Thoracic aorta (tissue), 2 donors: ENCODE results near the gene CLHC1. TPM values are rescaled to one million over a fixed set of nuclear protein-coding genes. Genes with fewer than 3 reads are reported as not detected.
"Not testable (repeated sequence)": the region's sequence is repeated elsewhere in the genome, so short reads cannot be mapped to it uniquely, and the experiment has no call there.

ENCODE experiments used
- ATAC-seq: fragments of 150-250 bp; one replicate; pipeline ENCODE4 v1.8.0; 2017; ENCODE audit warnings: low read depth; ENCODE audit not compliant: insufficient number of reproducible peaks, low FRiP score
- DNase-seq: peaks from one replicate; pipeline ENCODE4 v3.0.0-alpha.2; 2020; ENCODE audit warnings: low spot score
- H3K27ac ChIP-seq, 2 donors: fragments of 200-600 bp; sonication (generic); 1 replicate in 1 of 2; 2 replicates in 1 of 2; pipeline ENCODE4 v1.5.1; 2016; ENCODE audit warnings: mild to moderate bottlenecking in 2 of 2, moderate library complexity in 2 of 2
- H3K27me3 ChIP-seq: fragments of 200-600 bp; sonication (generic); replicated peaks from 2 replicates; pipeline ENCODE4 v1.6.0; 2016; ENCODE audit warnings: mild to moderate bottlenecking; ENCODE audit not compliant: insufficient read depth
- H3K36me3 ChIP-seq: fragments of 200-600 bp; sonication (generic); one replicate; pipeline ENCODE4 v1.5.1; 2016
- H3K4me1 ChIP-seq, 2 donors: fragments of 200-600 bp; sonication (generic); 1 replicate in 1 of 2; 2 replicates in 1 of 2; pipeline versions ENCODE4 v1.5.1 to v1.6.0; 2016; ENCODE audit warnings: low read depth in 2 of 2, mild to moderate bottlenecking in 1 of 2; ENCODE audit not compliant: control insufficient read depth in 1 of 2
- H3K4me3 ChIP-seq: fragments of 200-600 bp; sonication (generic); 2 replicates; pipeline ENCODE4 v1.5.1; 2016; ENCODE audit warnings: mild to moderate bottlenecking
- H3K9me3 ChIP-seq: fragments of 200-600 bp; sonication (generic); 2 replicates; pipeline ENCODE4 v1.5.1; 2016
- CTCF ChIP-seq: fragments of 200-600 bp; sonication (generic); IDR thresholded peaks from one replicate; pipeline ENCODE4 v1.5.1; 2019; ENCODE audit warnings: antibody characterized with exemption
- total RNA-seq, 2 donors: library from RNA; depleted of rRNA; stranded (reverse); fragments of >200 nt; gene quantifications; one replicate each; pipeline versions ENCODE4 v1.1.0 to v1.2.3, GENCODE V29; 2016

Gene CLHC1
- total RNA-seq, 2 donors from 2014 or later, result 0.28 to 8.4 TPM

- Histone ChIP-seq H3K36me3 (peaks cover 4% of the 10 kb centered on the region), H3K4me1 (peaks cover 12 to 16% of the 10 kb centered on the region in 2 donors), H3K9me3 (no peaks in the 10 kb centered on the region), H3K27me3 (no peaks in the 10 kb centered on the region), H3K27ac (no peak overlapping the region), H3K4me3 (no peak overlapping the region)
- no peak for DNase-seq
- TF ChIP-seq CTCF, result no peak
- ATAC-seq, result no peak
Observed at GRCh38 chr2:55229221-55229620, 2.9 kb downstream of the CLHC1 start.

GRCh38 chr2:55228226-55228563 lies 3.9 kb downstream of the CLHC1 start:
- no peak overlapping the region for H3K4me3 ChIP-seq
- DNase-seq (no peak), ATAC-seq (no peak)
- H3K27me3 ChIP-seq, result no peaks in the 10 kb centered on the region
- TF ChIP-seq CTCF, result no peak
- no peak overlapping the region for H3K27ac ChIP-seq
- H3K4me1 ChIP-seq, result peaks cover 4 to 6% of the 10 kb centered on the region in 2 donors
- no peaks in the 10 kb centered on the region for H3K36me3 ChIP-seq
- H3K9me3 ChIP-seq, result no peaks in the 10 kb centered on the region

- H3K4me1 ChIP-seq, H3K9me3 ChIP-seq, H3K27ac ChIP-seq, H3K4me3 ChIP-seq, H3K36me3 ChIP-seq, H3K27me3 ChIP-seq, ATAC-seq, DNase-seq: not testable (repeated sequence)
Observed at GRCh38 chr2:55227437-55228225, 4.5 kb downstream of the CLHC1 start.

GRCh38 chr2:55225481-55226020 lies 6.5 kb downstream of the CLHC1 start:
- TF ChIP-seq CTCF, result no peak
- H3K36me3 ChIP-seq, result no peaks in the 10 kb centered on the region
- no peaks in the 10 kb centered on the region for H3K9me3 ChIP-seq
- no peaks in the 10 kb centered on the region for H3K27me3 ChIP-seq
- ATAC-seq (no peak), DNase-seq (no peak)
- H3K4me3 ChIP-seq, result no peak overlapping the region
- H3K27ac ChIP-seq, result no peak overlapping the region
- peaks cover 0 to 5% of the 10 kb centered on the region in 2 donors for H3K4me1 ChIP-seq

- ATAC-seq (no peak), DNase-seq (no peak)
- peak overlapping the region in 1 of 2 donors; percentile 29 for H3K27ac ChIP-seq
- no peak for TF ChIP-seq CTCF
- H3K4me1 ChIP-seq, result peaks cover 0 to 5% of the 10 kb centered on the region in 2 donors
- H3K27me3 ChIP-seq, result no peaks in the 10 kb centered on the region
- no peaks in the 10 kb centered on the region for H3K9me3 ChIP-seq
- no peak overlapping the region for H3K4me3 ChIP-seq
- H3K36me3 ChIP-seq, result no peaks in the 10 kb centered on the region
Observed at GRCh38 chr2:55224761-55225261, 7.3 kb downstream of the CLHC1 start.
